ENCODE measurements around the gene FBXL16.
"Not testable (repeated sequence)": the region's sequence is repeated elsewhere in the genome, so short reads cannot be mapped to it uniquely, and the experiment has no call there.

The FBXL16 gene, protein sequence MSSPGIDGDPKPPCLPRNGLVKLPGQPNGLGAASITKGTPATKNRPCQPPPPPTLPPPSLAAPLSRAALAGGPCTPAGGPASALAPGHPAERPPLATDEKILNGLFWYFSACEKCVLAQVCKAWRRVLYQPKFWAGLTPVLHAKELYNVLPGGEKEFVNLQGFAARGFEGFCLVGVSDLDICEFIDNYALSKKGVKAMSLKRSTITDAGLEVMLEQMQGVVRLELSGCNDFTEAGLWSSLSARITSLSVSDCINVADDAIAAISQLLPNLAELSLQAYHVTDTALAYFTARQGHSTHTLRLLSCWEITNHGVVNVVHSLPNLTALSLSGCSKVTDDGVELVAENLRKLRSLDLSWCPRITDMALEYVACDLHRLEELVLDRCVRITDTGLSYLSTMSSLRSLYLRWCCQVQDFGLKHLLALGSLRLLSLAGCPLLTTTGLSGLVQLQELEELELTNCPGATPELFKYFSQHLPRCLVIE

DNA sequence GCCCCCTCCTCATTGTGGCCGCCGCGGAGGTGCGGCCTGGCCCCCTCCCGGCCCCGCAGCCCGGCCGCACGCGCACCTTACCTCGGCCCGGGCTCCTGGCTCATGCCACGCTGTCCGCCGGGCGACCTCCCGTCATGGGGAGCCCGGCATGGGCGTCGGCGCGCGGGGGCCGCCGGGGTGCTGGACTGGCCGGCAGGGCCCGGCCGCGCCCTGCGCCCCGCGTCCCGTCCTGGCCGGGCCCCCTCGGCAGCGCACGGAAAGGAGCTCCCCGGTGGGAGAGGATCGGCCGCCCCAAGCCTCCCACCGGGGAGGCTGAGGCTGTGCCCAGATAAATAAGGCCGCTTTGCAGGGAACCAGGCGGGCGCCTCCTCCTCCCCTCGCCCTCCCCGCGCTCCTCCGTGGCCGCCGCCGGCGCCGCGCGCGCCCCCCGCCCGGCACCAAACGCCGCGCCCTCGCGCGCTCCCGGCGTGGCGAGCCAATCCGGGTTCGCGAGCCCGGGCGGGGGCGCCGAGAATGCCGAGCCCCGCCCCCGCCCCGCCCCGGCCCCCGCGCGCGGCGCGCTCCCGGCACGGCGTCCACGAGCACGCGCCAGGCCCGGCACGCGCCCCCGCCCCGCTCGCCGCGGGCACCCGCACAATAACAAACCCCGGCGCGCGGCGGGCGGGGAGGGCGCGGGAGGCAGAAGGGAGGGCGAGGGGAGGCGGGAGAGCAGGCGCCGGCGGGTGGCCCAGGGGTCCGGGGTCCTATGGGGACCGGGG, at the start of gene FBXL16:
FBXL16 (minus strand) TSS at position 371 of the 758 bp plus-strand sequence. CDS start 8,396 bp downstream, outside the sequence.
- DNase-seq: no peak

DNA sequence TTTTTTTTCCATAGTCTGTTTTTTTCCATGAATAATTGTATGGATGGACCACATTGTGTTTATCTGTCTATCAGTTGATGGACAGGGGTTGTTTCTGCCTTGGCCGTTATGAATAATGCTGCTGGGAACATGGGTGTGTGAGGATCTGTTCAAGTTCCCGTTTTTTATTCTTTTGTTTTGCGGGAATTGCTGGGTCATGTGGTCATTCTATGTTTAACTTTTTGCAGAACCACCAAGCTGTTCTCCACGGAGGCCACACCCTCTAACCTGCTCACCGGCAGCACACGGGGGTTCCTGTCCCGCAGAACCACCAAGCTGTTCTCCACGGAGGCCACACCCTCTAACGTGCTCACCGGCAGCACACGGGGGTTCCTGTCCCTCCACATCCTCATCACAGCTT, 49.1 kb upstream of the FBXL16 start:
- no peak for DNase-seq

DNA sequence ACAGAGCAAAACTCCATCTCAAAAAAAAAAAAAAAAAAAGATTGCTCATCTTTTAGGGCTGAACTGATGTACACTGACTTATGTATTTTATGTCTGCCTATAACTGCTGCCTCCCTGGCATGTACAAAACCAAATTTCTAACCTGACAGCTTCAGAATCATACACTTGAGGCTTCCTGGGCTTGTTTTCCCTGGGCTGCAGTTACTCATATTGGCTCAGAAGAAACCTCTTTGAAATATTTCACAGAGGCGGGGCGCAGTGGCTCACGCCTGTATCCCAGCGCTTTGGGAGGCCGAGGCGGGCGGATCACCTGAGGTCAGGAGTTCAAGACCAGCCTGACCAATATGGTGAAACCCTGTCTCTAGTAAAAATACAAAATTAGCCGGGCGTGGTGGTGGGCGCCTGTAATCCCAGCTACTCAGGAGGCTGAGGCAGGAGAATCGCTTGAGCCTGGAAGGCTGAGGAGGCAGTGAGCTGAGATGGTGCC, 48.6 kb upstream of the FBXL16 start:
- not testable (repeated sequence) for DNase-seq

DNA sequence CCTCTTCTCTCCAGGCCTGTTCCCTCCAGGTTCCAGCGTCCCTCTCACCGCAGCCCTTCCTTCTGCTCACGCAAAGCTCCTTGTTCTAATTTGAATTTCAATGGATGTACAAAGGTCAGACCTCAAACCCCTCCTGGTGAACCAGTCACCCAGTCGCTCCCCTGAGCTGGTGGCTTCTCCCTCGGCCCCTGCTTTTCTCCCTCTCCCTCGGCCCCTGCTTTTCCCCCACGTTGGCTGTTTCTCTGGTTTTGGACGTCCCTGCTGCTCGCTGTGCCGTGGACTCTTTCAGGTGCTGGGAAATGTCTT, 46.4 kb upstream of the FBXL16 start:
- DNase-seq: no peak

DNA sequence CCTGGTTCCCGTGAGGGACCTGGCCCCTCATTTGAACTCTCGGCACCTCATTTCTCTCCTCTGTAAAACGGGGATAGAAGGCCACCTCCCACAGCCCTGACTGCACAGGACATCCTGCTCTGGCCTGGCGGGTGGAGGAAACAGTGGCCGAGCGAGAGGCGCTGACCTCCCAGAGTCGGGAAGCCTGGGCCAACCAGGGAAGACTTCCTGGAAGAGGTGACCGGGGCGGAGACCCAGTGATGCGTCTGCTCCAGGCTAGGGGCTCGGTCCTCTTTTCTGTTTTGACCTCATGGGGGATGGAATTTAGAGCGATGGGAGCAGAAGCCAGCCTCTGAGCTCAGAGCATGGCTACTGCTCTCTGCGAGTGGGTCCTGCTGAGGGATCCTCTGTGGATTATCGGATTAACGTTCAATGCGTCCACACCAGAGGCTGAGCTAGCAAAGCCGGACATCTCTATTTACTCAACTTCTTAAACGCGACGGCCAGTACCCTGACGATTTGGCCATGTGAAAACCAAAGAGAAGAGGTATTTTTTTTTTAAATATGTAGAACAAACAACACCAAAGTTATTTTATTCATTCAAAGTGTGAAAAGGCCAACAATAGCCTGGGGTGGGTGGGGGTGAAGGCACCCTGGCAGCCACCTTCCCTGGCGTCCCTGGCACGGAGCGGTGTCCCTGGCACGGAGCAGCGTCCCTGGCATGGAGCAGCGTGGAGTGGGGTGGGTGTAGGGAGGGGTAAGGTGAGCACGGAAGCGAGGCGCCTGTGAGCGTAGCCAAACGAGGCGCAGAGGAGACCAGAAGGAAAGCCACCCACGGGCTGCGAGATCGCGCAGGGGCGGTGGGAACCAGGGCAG, 45.8 kb upstream of the FBXL16 start:
- DNase-seq: no peak

DNA sequence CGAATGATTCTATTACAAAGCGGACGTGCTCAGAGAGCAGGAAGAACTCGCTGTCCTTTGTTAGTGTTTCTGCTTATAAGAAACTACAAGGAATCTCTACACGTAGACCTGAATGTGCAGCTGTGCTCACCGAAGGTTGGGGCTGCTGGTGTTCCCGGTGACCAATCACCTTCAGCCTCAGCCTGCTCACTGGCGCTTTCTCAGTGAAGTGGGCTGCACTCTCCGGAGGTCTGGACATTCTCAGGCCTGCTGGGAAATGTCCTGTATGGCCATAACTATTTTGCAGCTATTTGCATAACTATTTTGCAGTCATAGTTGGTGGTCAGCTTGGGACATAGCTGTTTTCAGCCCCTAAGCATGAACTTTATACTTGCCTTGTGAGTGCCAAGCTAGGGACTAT, 44.9 kb upstream of the FBXL16 start:
- no peak for DNase-seq

DNA sequence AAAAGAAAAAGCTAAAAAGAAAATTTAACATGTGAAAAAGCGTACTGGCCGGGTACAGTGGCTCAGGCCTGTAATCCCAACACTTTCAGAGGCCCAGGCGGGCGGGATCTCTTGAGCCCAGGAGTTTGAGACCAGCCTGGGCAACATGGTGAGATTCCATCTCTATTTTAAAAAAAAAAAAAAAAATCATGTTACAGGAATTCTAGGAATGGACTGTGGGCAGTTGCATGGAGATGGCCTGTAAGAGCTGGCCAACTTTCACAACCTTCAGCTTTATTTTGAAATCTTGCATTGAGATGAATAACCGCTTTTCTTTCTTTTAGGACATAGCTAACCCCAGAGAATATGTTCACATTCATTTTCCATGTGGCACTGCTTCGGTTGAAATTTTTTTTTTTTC, 43.4 kb upstream of the FBXL16 start:
- no peak for DNase-seq

DNA sequence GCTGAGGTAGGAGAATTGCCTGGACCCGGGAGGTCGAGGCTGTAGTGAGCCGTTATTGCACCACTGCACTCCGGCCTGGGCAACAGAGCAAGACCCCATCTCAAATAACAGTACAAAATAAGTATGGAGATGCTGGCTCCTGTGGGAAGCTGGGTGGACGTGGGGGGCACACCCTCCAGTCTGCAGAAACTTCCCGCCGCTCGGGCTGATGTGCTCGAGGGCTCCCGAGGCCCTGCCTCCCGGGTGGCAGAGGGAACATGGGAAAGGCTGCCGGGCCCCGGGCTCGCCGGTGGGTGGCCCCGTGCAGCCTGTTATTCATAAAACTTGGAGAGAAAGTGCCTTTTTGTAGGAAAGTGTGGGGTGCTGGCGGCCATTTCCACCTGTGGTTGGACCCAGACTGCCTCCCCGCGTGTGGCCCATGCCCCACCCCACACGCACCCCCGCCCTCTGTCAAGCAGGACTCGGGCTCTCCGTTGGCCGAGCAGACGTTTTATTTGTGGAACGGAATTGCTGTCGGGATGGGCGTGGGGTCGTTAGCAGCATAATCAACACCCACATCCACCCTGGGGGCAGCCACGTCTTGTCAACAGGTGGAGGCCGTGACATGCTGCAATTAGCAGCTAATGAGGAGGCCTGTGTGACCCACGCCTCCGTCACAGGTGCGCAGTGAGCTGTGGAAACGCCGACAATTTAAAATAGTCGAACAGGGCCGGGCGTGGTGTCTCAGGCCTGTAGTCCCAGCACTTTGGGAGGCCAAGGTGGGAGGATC, 42.6 kb upstream of the FBXL16 start:
- DNase-seq: no peak

DNA sequence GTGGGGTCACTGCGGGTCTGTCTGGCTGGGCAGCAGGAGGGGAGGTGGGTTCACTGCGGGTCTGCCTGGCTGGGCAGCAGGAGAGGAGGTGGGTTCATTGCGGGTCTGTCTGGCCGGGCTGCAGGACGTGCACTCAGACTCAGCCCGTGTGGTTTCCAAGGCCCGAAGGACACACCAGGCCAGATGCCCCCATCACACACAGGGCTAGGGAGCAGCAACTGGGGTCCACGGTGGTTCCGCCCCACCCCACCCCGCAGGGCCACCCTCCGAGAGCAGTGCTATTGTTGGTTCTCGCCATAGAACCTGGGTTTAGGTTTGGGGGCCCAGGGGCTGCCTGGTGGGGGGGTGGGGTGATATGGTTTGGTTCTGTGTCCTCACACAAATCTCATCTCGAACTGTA, 41.0 kb upstream of the FBXL16 start:
- DNase-seq: no peak

DNA sequence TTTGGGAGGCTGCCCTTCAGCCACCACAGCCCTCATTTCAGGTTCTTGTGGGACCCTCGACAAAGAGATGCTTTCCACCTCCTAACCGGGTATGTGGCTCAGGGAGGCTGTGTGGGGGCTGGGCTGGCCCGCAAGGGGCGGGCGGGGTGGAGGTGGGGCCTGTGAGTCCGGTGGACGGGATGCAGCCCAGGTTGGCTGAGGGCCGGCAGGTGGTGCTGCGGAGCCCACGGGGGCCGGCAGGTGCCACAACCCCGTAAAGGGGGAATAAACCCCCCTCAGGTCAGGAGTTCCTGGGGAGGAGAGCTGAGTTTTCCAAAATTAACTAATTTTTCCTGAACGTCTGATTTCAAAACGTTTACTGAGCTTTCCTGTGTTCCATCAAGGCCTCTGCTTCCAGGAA, 40.1 kb upstream of the FBXL16 start:
- no peak for DNase-seq

DNA sequence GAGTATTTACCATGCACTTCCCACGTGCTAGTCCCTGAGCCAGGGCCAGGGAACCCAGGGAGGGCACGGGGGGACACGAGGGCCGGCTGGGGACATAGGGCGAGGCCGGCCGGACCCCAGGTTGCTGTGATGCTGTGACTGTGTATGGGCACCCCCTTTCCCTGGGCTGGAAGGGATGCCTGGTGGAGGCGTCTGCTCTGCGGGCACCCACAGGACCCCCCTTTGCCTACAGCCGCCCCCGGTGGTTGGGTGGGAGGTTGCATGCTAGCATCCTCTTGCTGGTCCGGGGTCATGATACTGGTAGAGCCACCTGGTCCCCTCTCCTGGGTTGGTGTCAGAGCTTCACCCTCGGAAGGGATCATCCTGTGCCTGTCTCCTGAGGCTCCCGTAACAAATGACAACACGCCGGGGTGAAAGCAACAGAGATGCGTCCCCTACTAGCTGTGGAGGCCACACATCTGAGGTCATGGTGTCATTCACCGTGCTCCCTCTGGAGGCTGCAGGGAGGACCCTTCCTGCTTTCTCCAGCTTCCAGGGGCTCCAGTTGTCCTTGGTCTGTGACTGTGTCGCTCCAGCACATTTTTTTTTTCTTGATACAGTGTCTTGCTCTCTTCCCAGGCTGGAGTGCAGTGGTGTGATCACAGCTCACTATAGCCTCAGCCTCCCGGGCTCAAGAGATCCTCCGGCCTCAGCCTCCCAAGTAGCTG, 38.3 kb upstream of the FBXL16 start:
- DNase-seq: no peak

DNA sequence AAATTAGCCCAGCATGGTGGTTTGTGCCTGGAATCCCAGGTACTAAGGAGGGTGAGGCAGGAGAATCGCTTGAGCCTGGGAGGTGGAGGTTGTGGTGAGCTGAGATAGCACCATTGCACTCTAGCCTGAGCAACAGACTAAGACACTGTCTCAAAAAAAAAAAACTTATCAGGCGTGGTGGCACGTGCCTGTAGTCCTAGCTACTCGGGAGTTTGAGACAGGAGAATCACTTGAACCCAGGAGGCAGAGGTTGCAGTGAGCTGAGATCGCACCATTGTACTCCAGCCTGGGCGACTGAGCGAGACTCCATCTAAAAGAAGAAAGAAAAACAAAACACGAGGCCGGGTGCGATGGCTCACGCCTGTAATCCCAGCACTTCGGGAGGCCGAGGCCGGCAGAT, 37.3 kb upstream of the FBXL16 start:
- DNase-seq: not testable (repeated sequence)

DNA sequence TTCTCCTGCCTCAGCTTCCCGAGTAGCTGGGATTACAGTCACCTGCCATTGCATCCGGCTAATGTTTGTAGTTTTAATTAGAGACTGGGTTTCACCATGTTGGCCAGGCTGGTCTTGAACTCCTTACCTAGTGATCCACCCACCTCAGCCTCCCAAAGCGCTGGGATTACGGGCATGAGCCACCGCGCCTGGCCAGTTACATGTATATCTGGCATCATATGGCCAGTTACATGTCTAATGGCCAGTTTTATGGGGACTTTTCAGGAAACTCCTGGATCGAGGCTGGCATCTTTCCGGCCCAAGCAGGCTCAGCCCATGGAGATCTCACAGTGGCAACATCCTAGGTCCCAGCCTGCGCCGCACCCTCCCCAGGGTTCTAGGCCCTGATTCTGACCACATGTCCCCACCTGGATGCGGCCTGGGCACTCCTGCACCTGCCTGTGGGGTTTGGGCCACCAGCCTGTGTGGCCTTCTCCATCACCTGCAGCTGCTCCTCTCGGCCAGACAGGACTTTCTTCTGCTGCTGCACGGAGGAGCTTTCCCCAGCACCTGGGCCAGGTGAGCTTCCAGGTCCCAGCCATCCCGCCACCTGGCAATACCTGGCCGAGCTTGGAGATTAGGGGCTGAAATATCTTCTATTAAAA, 36.5 kb upstream of the FBXL16 start:
- DNase-seq: no peak

DNA sequence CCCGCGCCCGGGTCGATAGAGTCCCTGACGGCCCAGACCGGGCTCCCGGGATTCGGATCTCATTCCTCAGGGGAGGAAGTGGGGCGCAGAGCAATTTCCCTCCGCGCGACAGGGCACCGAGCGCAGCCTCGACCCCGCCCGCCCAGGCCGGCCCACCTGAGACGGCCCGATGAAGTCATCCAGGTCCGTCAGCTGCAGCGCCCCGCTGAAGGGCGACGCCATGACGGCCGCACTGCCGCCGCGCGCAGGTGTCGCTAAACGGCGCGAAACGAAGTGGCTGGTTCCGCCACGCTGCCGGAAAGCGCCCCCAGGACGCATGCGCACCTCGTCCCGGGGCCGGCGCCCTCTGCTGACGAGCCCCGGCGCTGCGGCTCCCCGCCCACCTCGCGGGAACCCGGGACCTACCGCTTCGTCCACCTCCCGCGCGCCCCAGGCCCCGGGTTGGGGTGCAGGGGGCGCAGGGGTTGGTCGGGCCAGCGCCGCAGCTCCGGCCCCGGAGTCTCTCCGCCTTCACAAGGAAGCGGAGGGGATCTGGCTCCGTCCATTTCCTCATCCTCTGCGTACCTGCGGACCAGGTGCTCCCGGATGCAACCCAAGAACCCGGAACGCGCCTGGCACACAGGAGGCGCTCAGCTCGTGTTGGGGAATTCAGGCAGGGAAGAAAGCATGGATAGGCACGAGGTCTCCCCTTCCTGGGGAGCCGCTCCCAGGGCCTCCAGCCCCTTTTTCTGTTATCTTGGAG, 35.3 kb upstream of the FBXL16 start, which contains the start of gene CIAO3:
CIAO3 (minus strand) TSS at position 234 of the 742 bp plus-strand sequence; CDS start at position 222, 12 bp downstream.
- DNase-seq: peak; percentile 92

DNA sequence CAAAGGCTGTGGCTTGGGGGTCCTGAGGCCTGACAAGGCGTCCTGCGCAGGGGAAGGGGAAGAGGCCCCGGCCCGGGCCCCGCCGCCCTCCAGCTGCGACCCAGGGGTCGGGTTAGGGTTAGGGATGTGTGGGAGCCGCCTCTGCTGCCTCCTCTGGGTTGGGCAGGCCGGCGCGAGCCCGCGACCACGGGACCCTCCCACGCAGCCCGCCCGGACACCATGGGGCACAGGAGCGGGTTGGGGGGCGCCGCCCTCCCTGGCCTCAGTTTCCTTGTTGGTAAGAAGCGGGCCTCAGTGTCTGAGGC, 34.8 kb upstream of the FBXL16 start:
- DNase-seq: no peak

DNA sequence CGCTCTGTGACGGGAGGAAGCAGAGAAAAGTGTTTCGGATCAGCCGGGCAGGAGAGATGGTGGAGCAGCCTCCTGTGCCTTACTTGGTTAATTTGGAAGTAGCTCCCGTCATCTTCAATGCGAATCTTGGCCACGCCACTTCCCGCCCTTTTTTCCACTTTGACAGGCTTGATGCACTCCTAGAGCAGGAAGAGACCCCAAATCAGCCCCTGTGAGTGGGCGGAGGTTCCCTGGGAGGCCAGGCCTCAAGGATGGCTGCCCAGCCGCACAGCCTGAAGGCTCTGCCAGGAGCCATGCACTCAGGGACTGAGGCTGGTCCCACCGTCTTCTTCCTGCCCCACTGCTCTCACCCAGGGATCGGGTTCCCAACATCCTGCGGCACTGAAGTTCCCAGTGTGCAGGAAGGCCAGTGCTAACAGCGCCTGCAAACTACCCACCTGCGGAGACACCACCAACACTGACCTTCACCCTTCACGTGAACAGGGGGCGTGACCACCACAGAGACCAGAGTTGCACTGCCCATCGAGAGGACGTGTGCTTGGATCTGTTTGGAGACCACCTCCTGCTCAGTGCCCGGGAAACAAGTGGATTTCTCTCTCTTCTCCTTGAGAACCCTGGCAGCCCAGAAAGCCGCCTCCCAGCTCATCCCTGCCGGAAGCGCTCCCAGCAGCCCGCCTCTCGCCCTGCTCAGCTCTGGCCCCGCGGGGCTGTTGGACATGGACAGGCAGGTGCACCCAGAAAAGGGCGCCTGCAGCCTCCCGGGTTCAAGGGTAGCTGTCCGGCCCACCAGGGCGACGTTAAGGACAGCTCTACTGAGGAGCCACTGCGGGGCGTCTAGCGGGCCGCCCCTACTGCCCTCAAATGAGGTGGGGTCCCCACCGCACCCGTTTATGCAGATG, 34.2 kb upstream of the FBXL16 start:
- no peak for DNase-seq

DNA sequence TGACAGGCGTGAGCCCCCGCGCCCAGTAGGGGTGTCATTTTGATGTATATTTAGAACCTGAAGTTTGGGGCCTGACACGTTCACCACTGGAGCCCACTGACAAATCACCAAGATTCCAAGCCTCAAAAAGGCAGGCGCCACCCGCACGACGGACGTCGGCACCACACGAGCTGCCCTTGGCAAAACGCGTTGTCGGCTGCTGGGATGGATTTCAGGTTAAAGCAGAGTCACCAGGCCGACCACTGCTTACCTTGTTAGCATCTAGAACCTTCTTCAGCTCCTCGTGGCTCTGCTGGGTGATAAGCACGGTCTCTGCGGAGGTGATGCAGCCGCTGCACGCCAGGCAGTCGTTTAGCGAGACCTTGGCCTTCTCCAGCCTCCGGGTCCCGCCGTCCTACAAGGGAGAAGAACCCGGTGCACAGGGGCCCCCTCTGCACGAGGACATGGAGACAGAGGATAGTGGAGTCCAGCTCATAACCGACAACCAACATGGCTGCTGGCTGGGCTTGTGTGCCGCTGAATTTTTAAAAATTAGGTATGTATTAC, 31.4 kb upstream of the FBXL16 start:
- no peak for DNase-seq

DNA sequence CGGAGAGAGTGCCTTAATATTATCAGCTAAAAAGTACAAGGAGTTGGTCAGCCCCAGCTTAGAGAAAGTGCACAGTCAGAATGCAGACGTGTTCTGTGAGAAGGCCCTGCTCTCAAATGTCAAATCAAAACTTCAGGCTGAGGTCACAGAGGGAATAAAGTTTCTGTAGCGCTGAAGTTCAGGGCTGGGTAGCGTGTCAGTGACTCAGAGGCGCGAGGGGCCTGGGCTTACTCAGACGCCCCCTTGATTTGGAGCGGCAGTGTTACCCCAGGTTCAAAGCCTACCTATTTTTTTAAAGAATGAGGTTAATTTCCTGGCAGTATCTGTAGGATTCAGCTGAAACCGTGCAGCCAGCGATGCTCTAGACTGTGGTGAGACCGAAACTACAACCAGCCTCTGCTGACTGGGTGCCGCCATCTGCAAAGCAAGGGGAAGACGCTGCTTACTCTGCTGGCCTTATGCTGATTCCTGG, 30.4 kb upstream of the FBXL16 start:
- no peak for DNase-seq
